H9 (cell line): ENCODE results near the gene FHL3. TPM values are rescaled to one million over a fixed set of nuclear protein-coding genes. Genes with fewer than 3 reads are reported as not detected.

Experiments used
- DNase-seq: peaks from one replicate; pipeline ENCODE4 v3.0.0-alpha.2; 2017
- H2AFZ ChIP-seq: one replicate; pipeline ENCODE4 v1.6.1; 2013; ENCODE audit warnings: mild to moderate bottlenecking, low read length, control low read depth, moderate library complexity
- H2AK5ac ChIP-seq: 2 replicates; pipeline ENCODE4 v1.6.1; 2013; ENCODE audit warnings: low read length, control low read depth, mixed read lengths; ENCODE audit not compliant: insufficient read length
- H2BK120ac ChIP-seq: one replicate; pipeline ENCODE4 v1.6.1; 2013; ENCODE audit warnings: low read depth, mild to moderate bottlenecking, low read length, control low read depth, inconsistent platforms; ENCODE audit not compliant: poor library complexity, severe bottlenecking
- H2BK12ac ChIP-seq: 2 replicates; pipeline ENCODE4 v1.6.1; 2013; ENCODE audit warnings: low read length, control low read depth, mixed read lengths, low read depth; ENCODE audit not compliant: insufficient read length
- H2BK15ac ChIP-seq: 2 replicates; pipeline ENCODE4 v1.6.1; 2013; ENCODE audit warnings: low read depth, low read length, control low read depth
- H2BK20ac ChIP-seq: one replicate; pipeline ENCODE4 v1.6.1; 2013; ENCODE audit warnings: low read depth, mild to moderate bottlenecking, low read length, control low read depth, inconsistent platforms; ENCODE audit not compliant: poor library complexity, severe bottlenecking
- H2BK5ac ChIP-seq: 2 replicates; pipeline ENCODE4 v1.6.1; 2013; ENCODE audit warnings: low read length, control low read depth, mixed read lengths; ENCODE audit not compliant: insufficient read length
- H3K14ac ChIP-seq: 2 replicates; pipeline ENCODE4 v1.6.1; 2013; ENCODE audit warnings: low read length, control low read depth; ENCODE audit not compliant: insufficient read depth
- H3K18ac ChIP-seq: 2 replicates; pipeline ENCODE4 v1.6.1; 2013; ENCODE audit warnings: low read depth, mild to moderate bottlenecking, mixed read lengths, low read length, control low read depth; ENCODE audit not compliant: insufficient read length
- H3K23ac ChIP-seq: 2 replicates; pipeline ENCODE4 v1.6.1; 2013; ENCODE audit warnings: low read length, control low read depth, mixed read lengths, low read depth; ENCODE audit not compliant: insufficient read length
- H3K23me2 ChIP-seq: 2 replicates; pipeline ENCODE4 v1.6.1; 2013; ENCODE audit warnings: low read depth, mild to moderate bottlenecking, mixed read lengths, low read length, control low read depth; ENCODE audit not compliant: insufficient read length, poor library complexity, severe bottlenecking
- H3K27ac ChIP-seq: 2 replicates; pipeline ENCODE4 v1.5.1; 2013; ENCODE audit warnings: low read length, control low read depth, mixed read lengths, low read depth; ENCODE audit not compliant: insufficient read length
- H3K27me3 ChIP-seq: 2 replicates; pipeline ENCODE4 v1.6.1; 2013; ENCODE audit warnings: low read length, control low read depth, inconsistent platforms; ENCODE audit not compliant: insufficient read depth
- H3K4ac ChIP-seq: 2 replicates; pipeline ENCODE4 v1.6.1; 2013; ENCODE audit warnings: low read depth, mild to moderate bottlenecking, control low read depth, inconsistent platforms, low read length, moderate library complexity
- H3K4me1 ChIP-seq: 2 replicates; pipeline ENCODE4 v1.6.1; 2013; ENCODE audit warnings: low read length, control low read depth, inconsistent platforms; ENCODE audit not compliant: insufficient read depth
- H3K4me2 ChIP-seq: 2 replicates; pipeline ENCODE4 v1.6.1; 2013; ENCODE audit warnings: low read length, control low read depth, mixed read lengths; ENCODE audit not compliant: insufficient read length, insufficient read depth
- H3K56ac ChIP-seq: 2 replicates; pipeline ENCODE4 v1.6.1; 2013; ENCODE audit warnings: low read depth, mild to moderate bottlenecking, mixed read lengths, low read length, control low read depth; ENCODE audit not compliant: insufficient read length
- H3K79me1 ChIP-seq: 2 replicates; pipeline ENCODE4 v1.6.1; 2013; ENCODE audit warnings: low read depth, mild to moderate bottlenecking, moderate library complexity, low read length, control low read depth, inconsistent platforms; ENCODE audit not compliant: insufficient read depth, poor library complexity, severe bottlenecking
- H3K79me2 ChIP-seq: 2 replicates; pipeline ENCODE4 v1.6.1; 2013; ENCODE audit warnings: low read length, control low read depth, inconsistent platforms; ENCODE audit not compliant: insufficient read depth
- H3K9ac ChIP-seq: 2 replicates; pipeline ENCODE4 v1.6.1; 2013; ENCODE audit warnings: low read length, control low read depth, mixed read lengths; ENCODE audit not compliant: insufficient read length; ENCODE audit errors: extremely low read depth
- H3K9me3 ChIP-seq: one replicate; pipeline ENCODE4 v1.6.1; 2013; ENCODE audit warnings: low read depth, low read length, inconsistent platforms; ENCODE audit not compliant: control insufficient read depth
- H3T11ph ChIP-seq: one replicate; pipeline ENCODE4 v1.6.1; 2013; ENCODE audit warnings: mild to moderate bottlenecking, low read length, control low read depth, inconsistent platforms
- H4K20me1 ChIP-seq: one replicate; pipeline ENCODE4 v1.6.1; 2013; ENCODE audit not compliant: control insufficient read depth, insufficient read length, insufficient read depth
- H4K5ac ChIP-seq: 2 replicates; pipeline ENCODE4 v1.6.1; 2013; ENCODE audit warnings: low read depth, mild to moderate bottlenecking, mixed read lengths, low read length, control low read depth; ENCODE audit not compliant: insufficient read length
- H4K8ac ChIP-seq: replicated peaks from 2 replicates; pipeline ENCODE4 v1.6.1; 2013; ENCODE audit warnings: low read length, control low read depth, mixed read lengths, low read depth; ENCODE audit not compliant: insufficient read length
- H4K91ac ChIP-seq: 2 replicates; pipeline ENCODE4 v1.6.1; 2013; ENCODE audit warnings: low read depth, mild to moderate bottlenecking, moderate library complexity, mixed read lengths, low read length, control low read depth; ENCODE audit not compliant: insufficient read length
- H3K27ac Mint-ChIP-seq, 3 experiments: 2 replicates in 2 of 3; 3 replicates in 1 of 3; pipeline ENCODE4 v1.8.0; 2020 to 2021; ENCODE audit warnings: mixed read lengths in 3 of 3, mild to moderate bottlenecking in 1 of 3, moderate library complexity in 1 of 3
- H3K27me3 Mint-ChIP-seq: 2 replicates; pipeline ENCODE4 v1.8.0; 2021; ENCODE audit warnings: low read depth, mild to moderate bottlenecking, moderate library complexity, mixed read lengths
- H3K36me3 Mint-ChIP-seq, 3 experiments: 2 replicates in 2 of 3; 3 replicates in 1 of 3; pipeline ENCODE4 v1.8.0; 2020 to 2021; ENCODE audit warnings: low read depth in 3 of 3, mixed read lengths in 3 of 3; ENCODE audit not compliant: insufficient read depth in 1 of 3
- H3K4me1 Mint-ChIP-seq, 2 experiments: 2 replicates each; pipeline ENCODE4 v1.8.0; 2020; ENCODE audit warnings: mixed read lengths in 2 of 2
- H3K4me3 Mint-ChIP-seq, 2 experiments: 2 replicates in 1 of 2; 3 replicates in 1 of 2; pipeline ENCODE4 v1.8.0; 2020 to 2021; ENCODE audit warnings: mild to moderate bottlenecking in 2 of 2, mixed read lengths in 2 of 2, moderate library complexity in 1 of 2
- H3K9me3 Mint-ChIP-seq, 2 experiments: 2 replicates in 1 of 2; 3 replicates in 1 of 2; pipeline ENCODE4 v1.8.0; 2020; ENCODE audit warnings: mild to moderate bottlenecking in 2 of 2, mixed read lengths in 2 of 2, moderate library complexity in 1 of 2
- WGBS: extraction: QIAGEN DNeasy Blood & Tissue Kit; methylation state at CpG from one replicate; pipeline ENCODE4 v1.1.7; 2013; ENCODE audit warnings: missing lambda C conversion rate, low lambda C conversion rate, mixed read lengths; ENCODE audit not compliant: insufficient read length; ENCODE audit errors: extremely low coverage; 5-methylcytosine and 5-hydroxymethylcytosine counted together
- total RNA-seq: library from RNA; stranded (reverse); gene quantifications from 2 replicates; pipeline ENCODE4 v1.2.1, GENCODE V29; 2021
- TF ChIP-seq, protein P1 (sequence below): fragments of 200-600 bp; sonication (generic); conservative IDR thresholded peaks from 3 replicates; pipeline ENCODE4 v1.8.0; 2021; ENCODE audit warnings: antibody characterized with exemption, mild to moderate bottlenecking

The FHL3 gene
- total RNA-seq, 1 experiment from 2014 or later = 32.8 TPM

- Histone ChIP-seq H3K9me3 (no peaks in the 10 kb centered on the region), H3K4me1 (no peaks in the 10 kb centered on the region), H3K23me2 (no peaks in the 10 kb centered on the region), H3K23ac (no peak overlapping the region), H3K79me2 (peaks cover 4% of the 10 kb centered on the region; the same call in 1 of the 2 replicates), H2BK15ac (no peak overlapping the region), H2BK5ac (no peak overlapping the region), H3K56ac (no peak overlapping the region), H3K9ac (no peak overlapping the region), H3K79me1 (peaks cover 5% of the 10 kb centered on the region), H2AFZ (no peak overlapping the region), H3K4ac (no peak overlapping the region), H2BK20ac (no peak overlapping the region), H4K8ac (no peak overlapping the region), H2BK12ac (no peak overlapping the region), H4K20me1 (no peaks in the 10 kb centered on the region), H2AK5ac (no peak overlapping the region), H3K27ac (no peak overlapping the region), H4K5ac (no peak overlapping the region), H3T11ph (no peak overlapping the region), H2BK120ac (no peak overlapping the region), H4K91ac (no peak overlapping the region), H3K4me2 (no peak overlapping the region), H3K14ac (no peak overlapping the region), H3K18ac (no peak overlapping the region), H3K27me3 (no peaks in the 10 kb centered on the region)
- TF ChIP-seq, protein P1, sequence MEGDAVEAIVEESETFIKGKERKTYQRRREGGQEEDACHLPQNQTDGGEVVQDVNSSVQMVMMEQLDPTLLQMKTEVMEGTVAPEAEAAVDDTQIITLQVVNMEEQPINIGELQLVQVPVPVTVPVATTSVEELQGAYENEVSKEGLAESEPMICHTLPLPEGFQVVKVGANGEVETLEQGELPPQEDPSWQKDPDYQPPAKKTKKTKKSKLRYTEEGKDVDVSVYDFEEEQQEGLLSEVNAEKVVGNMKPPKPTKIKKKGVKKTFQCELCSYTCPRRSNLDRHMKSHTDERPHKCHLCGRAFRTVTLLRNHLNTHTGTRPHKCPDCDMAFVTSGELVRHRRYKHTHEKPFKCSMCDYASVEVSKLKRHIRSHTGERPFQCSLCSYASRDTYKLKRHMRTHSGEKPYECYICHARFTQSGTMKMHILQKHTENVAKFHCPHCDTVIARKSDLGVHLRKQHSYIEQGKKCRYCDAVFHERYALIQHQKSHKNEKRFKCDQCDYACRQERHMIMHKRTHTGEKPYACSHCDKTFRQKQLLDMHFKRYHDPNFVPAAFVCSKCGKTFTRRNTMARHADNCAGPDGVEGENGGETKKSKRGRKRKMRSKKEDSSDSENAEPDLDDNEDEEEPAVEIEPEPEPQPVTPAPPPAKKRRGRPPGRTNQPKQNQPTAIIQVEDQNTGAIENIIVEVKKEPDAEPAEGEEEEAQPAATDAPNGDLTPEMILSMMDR = no peak
- Mint-ChIP-seq H3K36me3 (peaks cover 38 to 86% (median 84%) of the 10 kb centered on the region in 3 experiments; a peak in 6 of 7 replicates), H3K27me3 (no peaks in the 10 kb centered on the region), H3K4me3 (no peak overlapping the region), H3K9me3 (no peaks in the 10 kb centered on the region), H3K4me1 (peaks cover 0 to under 1% of the 10 kb centered on the region in 2 experiments; a peak in 1 of 4 replicates), H3K27ac (no peak overlapping the region)
- no peak for DNase-seq
- WGBS = no CpG with 5 or more reads among the region's 2 CpGs
Observed at GRCh38 chr1:38020396-38020795, 15.1 kb upstream of the FHL3 start.
